ENCODE measurements around the gene SNX13. TPM values are rescaled to one million over a fixed set of nuclear protein-coding genes. Genes with fewer than 3 reads are reported as not detected.

The SNX13 gene
- total RNA-seq, 4 donors from 2014 or later = 45.7 to 78.8 (median 67.3) TPM

GRCh38 chr7:17855202-17855601, 85.1 kb downstream of the SNX13 start:
- no peak for DNase-seq (ENCODE audit: low spot score in 2 of 2)
- no peak overlapping the region for H3K4me3 ChIP-seq (ENCODE audit: low read depth, poor library complexity, severe bottlenecking)
- TF ChIP-seq POLR2A (IDR thresholded peaks at IDR 0.05) (no peak), CTCF (IDR thresholded peaks at IDR 0.05) (no peak)
- WGBS, 2 donors = 38 to 98% methylated on average over 1 of the region's 1 CpG
- intact Hi-C loops (cut with DNase I; ENCODE audit: low total_unique reads) = no loop called here

- intact Hi-C loops (cut with DNase I; ENCODE audit: low total_unique reads) = no loop called here
- DNase-seq (ENCODE audit: low spot score in 2 of 2) = no peak
- no peak overlapping the region for H3K4me3 ChIP-seq (ENCODE audit: low read depth, poor library complexity, severe bottlenecking)
- 86 to 89% methylated on average over 3 of the region's 3 CpGs for WGBS, 2 donors
- no peak for TF ChIP-seq POLR2A (IDR thresholded peaks at IDR 0.05)
- TF ChIP-seq CTCF (IDR thresholded peaks at IDR 0.05) = no peak
Measured at GRCh38 chr7:17854261-17855047, 85.8 kb downstream of the SNX13 start.

- 92 to 100% methylated on average over 1 of the region's 1 CpG for WGBS, 2 donors
- no peak for DNase-seq (ENCODE audit: low spot score in 2 of 2)
- H3K4me3 ChIP-seq (ENCODE audit: low read depth, poor library complexity, severe bottlenecking) = no peak overlapping the region
- intact Hi-C loops (cut with DNase I; ENCODE audit: low total_unique reads) = no loop called here
- TF ChIP-seq CTCF (IDR thresholded peaks at IDR 0.05) (no peak), POLR2A (IDR thresholded peaks at IDR 0.05) (no peak)
Measured at GRCh38 chr7:17852361-17852760, 87.9 kb downstream of the SNX13 start.

GRCh38 chr7:17849504-17849903, 90.8 kb downstream of the SNX13 start:
- intact Hi-C loops (cut with DNase I; ENCODE audit: low total_unique reads) = no loop called here
- WGBS, 2 donors = 91 to 92% methylated on average over 3 of the region's 3 CpGs
- TF ChIP-seq CTCF (IDR thresholded peaks at IDR 0.05) (no peak), POLR2A (IDR thresholded peaks at IDR 0.05) (no peak)
- DNase-seq (ENCODE audit: low spot score in 2 of 2) = no peak
- no peak overlapping the region for H3K4me3 ChIP-seq (ENCODE audit: low read depth, poor library complexity, severe bottlenecking)

GRCh38 chr7:17848516-17848915, 91.8 kb downstream of the SNX13 start:
- intact Hi-C loops (cut with DNase I; ENCODE audit: low total_unique reads) = no loop called here
- no peak overlapping the region for H3K4me3 ChIP-seq (ENCODE audit: low read depth, poor library complexity, severe bottlenecking)
- TF ChIP-seq CTCF (IDR thresholded peaks at IDR 0.05) (no peak), POLR2A (IDR thresholded peaks at IDR 0.05) (no peak)
- DNase-seq (ENCODE audit: low spot score in 2 of 2) = no peak
- WGBS, 2 donors = 97 to 99% methylated on average over 10 of the region's 10 CpGs

GRCh38 chr7:17846935-17847334, 93.4 kb downstream of the SNX13 start:
- TF ChIP-seq CTCF (IDR thresholded peaks at IDR 0.05) = no peak
- TF ChIP-seq POLR2A (IDR thresholded peaks at IDR 0.05) = no peak
- intact Hi-C loops (cut with DNase I; ENCODE audit: low total_unique reads) = no loop called here
- no peak for DNase-seq (ENCODE audit: low spot score in 2 of 2)
- H3K4me3 ChIP-seq (ENCODE audit: low read depth, poor library complexity, severe bottlenecking) = no peak overlapping the region
- WGBS, 2 donors = 81 to 94% methylated on average over 5 of the region's 5 CpGs

Data from lower leg skin (tissue), 4 donors.